ENCODE data around the gene SLC16A10. TPM values are rescaled to one million over a fixed set of nuclear protein-coding genes. Genes with fewer than 3 reads are reported as not detected.

SLC16A10 gene
- total and polyA plus RNA-seq, 2 donors (not counting 3 experiments of a cell fraction or from before 2014, with no cell fraction given), result not detected

DNA sequence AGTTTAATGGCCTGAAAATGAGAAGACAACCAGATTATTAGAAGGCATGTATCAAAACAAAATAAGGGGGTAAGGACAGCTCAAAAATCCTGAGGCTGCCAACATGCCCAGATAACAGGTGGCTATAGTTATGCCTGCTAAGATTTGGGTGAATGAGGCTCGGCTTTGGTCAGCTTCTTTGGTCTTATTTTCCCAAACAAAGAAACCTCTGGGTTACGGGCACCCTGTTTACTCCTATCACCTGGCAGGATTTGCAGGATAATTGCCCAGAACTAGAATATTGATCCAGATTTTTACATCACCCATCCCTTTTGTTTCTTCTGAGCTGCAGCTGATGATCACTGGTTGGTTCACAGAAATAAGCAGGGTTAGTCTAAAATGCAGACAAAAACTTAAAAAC is 74.3 kb downstream of the SLC16A10 start:
- Histone ChIP-seq H3K79me2 (ENCODE audit: control insufficient read depth, insufficient read depth, low read length) (no peaks in the 10 kb centered on the region), H3K4me3 (replicated peaks in 1 of 3; ENCODE audit: insufficient read depth in 1 of 3, low read depth in 1 of 3, low read length in 3 of 3) (no peak overlapping the region), H4K20me1 (replicated peaks; ENCODE audit: control insufficient read depth, extremely low read depth, insufficient read depth, low read length) (no peaks in the 10 kb centered on the region), H3K27ac (ENCODE audit: insufficient read depth, low read depth, low read length) (no peak overlapping the region), H3K4me2 (ENCODE audit: insufficient read depth, low read length) (no peak overlapping the region), H3K27me3 (ENCODE audit: control insufficient read depth in 2 of 2, insufficient read depth in 2 of 2, low read length in 2 of 2) (peaks cover 2 to 5% of the 10 kb centered on the region in 2 experiments), H2AFZ (ENCODE audit: low read depth, low read length) (no peak overlapping the region), H3K36me3 (ENCODE audit: control insufficient read depth in 2 of 2, extremely low read depth in 1 of 2, insufficient read depth in 2 of 2, low read length in 2 of 2) (no peaks in the 10 kb centered on the region), H3K9ac (replicated peaks; ENCODE audit: extremely low read depth, insufficient read depth, low read length) (no peak overlapping the region), H3K4me1 (ENCODE audit: control insufficient read depth, extremely low read depth, insufficient read depth, low read length) (no peaks in the 10 kb centered on the region), H3K9me1 (replicated peaks; ENCODE audit: control insufficient read depth, extremely low read depth, insufficient read depth, low read length) (no peaks in the 10 kb centered on the region), H3K9me3 (replicated peaks; ENCODE audit: control insufficient read depth, insufficient read depth, low read length) (no peaks in the 10 kb centered on the region)
- no TSS peak for BruUV-seq (replicated peaks)
- TF ChIP-seq FOS (IDR thresholded peaks at IDR 0.05; ENCODE audit: borderline replicate concordance, insufficient read depth, low read length), result no peak
- no peak for TF ChIP-seq MYC (IDR thresholded peaks at IDR 0.05; ENCODE audit: low read depth, low read length)
- TF ChIP-seq GATA2 (IDR thresholded peaks at IDR 0.05; ENCODE audit: insufficient read depth, insufficient read length, low read depth, low read length), result no peak
- no peak for TF ChIP-seq POLR2AphosphoS5 (IDR thresholded peaks at IDR 0.05; ENCODE audit: insufficient read depth, low read depth, low read length)
- TF ChIP-seq EZH2 (IDR thresholded peaks at IDR 0.05; ENCODE audit: borderline replicate concordance, low read depth, low read length, severe bottlenecking), result no peak
- TF ChIP-seq JUN (IDR thresholded peaks at IDR 0.05; ENCODE audit: borderline replicate concordance, insufficient read depth, insufficient read length, low read depth), result no peak
- TF ChIP-seq, protein P1, sequence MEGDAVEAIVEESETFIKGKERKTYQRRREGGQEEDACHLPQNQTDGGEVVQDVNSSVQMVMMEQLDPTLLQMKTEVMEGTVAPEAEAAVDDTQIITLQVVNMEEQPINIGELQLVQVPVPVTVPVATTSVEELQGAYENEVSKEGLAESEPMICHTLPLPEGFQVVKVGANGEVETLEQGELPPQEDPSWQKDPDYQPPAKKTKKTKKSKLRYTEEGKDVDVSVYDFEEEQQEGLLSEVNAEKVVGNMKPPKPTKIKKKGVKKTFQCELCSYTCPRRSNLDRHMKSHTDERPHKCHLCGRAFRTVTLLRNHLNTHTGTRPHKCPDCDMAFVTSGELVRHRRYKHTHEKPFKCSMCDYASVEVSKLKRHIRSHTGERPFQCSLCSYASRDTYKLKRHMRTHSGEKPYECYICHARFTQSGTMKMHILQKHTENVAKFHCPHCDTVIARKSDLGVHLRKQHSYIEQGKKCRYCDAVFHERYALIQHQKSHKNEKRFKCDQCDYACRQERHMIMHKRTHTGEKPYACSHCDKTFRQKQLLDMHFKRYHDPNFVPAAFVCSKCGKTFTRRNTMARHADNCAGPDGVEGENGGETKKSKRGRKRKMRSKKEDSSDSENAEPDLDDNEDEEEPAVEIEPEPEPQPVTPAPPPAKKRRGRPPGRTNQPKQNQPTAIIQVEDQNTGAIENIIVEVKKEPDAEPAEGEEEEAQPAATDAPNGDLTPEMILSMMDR (IDR thresholded peaks at IDR 0.05; ENCODE audit: extremely low read depth in 1 of 2, insufficient read depth in 1 of 2, low read depth in 1 of 2, low read length in 2 of 2), result no peak
- no peak for TF ChIP-seq POLR2A (IDR thresholded peaks at IDR 0.05; ENCODE audit: low read depth, low read length)
- TF ChIP-seq, protein P2, sequence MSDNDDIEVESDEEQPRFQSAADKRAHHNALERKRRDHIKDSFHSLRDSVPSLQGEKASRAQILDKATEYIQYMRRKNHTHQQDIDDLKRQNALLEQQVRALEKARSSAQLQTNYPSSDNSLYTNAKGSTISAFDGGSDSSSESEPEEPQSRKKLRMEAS (IDR thresholded peaks at IDR 0.05; ENCODE audit: insufficient read depth, insufficient read length), result no peak
- intact Hi-C loops (cut with micrococcal nuclease) (no loop called here), dilution Hi-C loops (cut with MboI; ENCODE audit: extremely low pct_ligation_motif_present, low sequenced_read_pairs) (no loop called here)
- DNase-seq (ENCODE audit: low read depth, low spot score), result no peak
- ChIA-PET CTCF (no interaction called here), POLR2A (no interaction called here)
- no peak for FAIRE-seq

Measured in endothelial cell of umbilical vein (primary cell).